HG02840 (cell line): ENCODE measurements around the gene TUBA3E.
"Not testable (repeated sequence)": the region's sequence is repeated elsewhere in the genome, so short reads cannot be mapped to it uniquely, and the experiment has no call there.

Experiments
- ATAC-seq: cut with Tn5 transposase; IDR thresholded peaks from one replicate; pipeline ENCODE4 v1.9.1; 2021; ENCODE audit warnings: mild to moderate bottlenecking, moderate library complexity, moderate number of reproducible peaks; ENCODE audit not compliant: unreplicated experiment, low FRiP score

TUBA3E gene

GRCh38 chr2:130150181-130151144 lies 47.8 kb downstream of the TUBA3E start:
- no peak for ATAC-seq

GRCh38 chr2:130148515-130148914 lies 49.7 kb downstream of the TUBA3E start:
- ATAC-seq: not testable (repeated sequence)

GRCh38 chr2:130145006-130145414 lies 53.2 kb downstream of the TUBA3E start, which contains the start of gene CCDC74B:
Gene CCDC74B, minus strand, starts transcription at chr2:130145112. Its CDS starts 116 bp downstream, at chr2:130144996.
- peak; percentile 85 for ATAC-seq

- ATAC-seq: not testable (repeated sequence)
Observed at GRCh38 chr2:130143266-130144039, 54.8 kb downstream of the TUBA3E start.

- ATAC-seq: not testable (repeated sequence)
Observed at GRCh38 chr2:130142396-130143265, 55.6 kb downstream of the TUBA3E start.
